Stimulated activated CD4-positive, alpha-beta T cell treated with anti-CD3 and anti-CD28 coated beads, Interleukin-15, amount 100 ng/mL, for 1 hour (primary cell): ENCODE data around the gene GOLGA8Q.
"Not testable (repeated sequence)": the region's sequence is repeated elsewhere in the genome, so short reads cannot be mapped to it uniquely, and the experiment has no call there.

ENCODE experiments used
- DNase-seq, 2 donors: peaks; one replicate each; pipeline ENCODE4 v3.0.0-alpha.2; 2020; ENCODE audit warnings: low read depth in 1 of 2, low spot score in 1 of 2

GOLGA8Q gene, protein sequence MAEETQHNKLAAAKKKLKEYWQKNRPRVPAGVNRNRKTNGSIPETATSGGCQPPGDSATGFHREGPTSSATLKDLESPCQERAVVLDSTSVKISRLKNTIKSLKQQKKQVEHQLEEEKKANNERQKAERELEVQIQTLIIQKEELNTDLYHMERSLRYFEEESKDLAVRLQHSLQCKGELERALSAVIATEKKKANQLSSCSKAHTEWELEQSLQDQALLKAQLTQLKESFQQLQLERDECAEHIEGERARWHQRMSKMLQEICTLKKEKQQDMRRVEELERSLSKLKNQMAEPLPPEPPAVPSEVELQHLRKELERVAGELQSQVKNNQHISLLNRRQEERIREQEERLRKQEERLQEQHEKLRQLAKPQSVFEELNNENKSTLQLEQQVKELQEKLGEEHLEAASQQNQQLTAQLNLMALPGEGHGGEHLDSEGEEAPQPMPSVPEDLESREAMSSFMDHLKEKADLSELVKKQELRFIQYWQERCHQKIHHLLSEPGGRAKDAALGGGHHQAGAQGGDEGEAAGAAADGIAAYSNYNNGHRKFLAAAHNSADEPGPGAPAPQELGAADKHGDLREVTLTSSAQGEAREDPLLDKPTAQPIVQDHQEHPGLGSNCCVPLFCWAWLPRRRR

DNA sequence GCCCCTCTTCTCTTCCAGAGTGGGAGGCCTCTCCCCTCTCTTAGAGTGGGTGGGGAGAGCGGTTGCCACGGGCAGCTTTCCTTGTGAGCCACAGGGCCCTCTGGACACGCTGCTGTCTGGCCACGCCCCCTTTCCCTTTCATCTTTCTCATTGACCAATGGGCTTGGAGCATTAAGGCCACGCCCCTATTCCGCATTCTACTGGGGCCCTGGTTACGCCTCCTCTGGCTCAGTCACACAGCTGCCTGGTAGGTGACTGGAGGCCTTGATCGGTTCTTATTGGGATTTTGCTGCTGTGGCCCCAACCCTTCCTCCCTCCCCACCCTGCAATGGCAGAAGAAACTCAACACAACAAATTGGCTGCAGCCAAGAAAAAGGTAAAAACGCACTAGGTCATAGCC, at the start of gene GOLGA8Q:
Gene GOLGA8Q, plus strand, starts transcription at position 301 of the 400 bp plus-strand sequence. Its CDS starts 28 bp downstream, at position 329.
- not testable (repeated sequence) for DNase-seq

DNA sequence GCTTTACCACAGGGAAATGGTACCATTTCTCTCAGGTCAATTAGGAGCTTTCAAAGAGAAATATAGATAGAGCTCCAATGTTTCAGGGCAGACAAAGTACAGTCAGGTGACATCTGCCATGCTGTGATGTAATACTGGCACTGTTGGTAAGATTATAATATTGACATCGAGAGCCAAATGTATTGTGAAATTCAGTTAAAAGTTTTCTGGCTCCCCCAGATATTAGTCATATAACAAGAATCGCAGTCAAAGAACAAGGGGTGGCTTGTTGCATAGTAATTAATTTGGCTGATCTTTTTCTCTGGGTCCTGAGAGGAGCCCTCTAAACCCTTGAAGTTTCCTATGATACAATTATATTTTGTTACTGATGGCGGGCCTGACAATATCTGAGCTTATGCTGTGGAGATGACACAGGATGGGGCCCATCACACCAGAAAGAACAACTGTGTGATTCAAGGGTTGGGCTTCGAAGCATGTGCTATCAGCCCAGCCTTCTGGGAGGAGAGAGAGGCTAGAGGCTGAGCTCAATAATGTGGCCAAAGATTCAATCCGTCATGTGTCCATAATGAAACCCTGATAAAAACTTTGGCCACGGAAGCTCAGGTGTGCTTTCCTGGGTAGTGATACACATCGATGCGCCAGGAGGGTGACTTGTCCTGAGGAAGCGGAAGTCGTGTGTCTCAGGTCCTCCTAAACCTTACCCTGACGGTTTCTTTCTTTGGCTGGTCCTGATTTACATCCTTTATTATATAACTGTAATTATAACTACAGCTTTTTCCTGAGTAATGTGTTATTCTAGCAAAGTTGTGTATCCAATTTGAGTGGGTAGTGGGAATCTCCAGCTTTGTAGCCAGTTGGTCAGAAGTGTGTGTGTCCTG, 48.7 kb upstream of the GOLGA8Q start:
- not testable (repeated sequence) for DNase-seq

DNA sequence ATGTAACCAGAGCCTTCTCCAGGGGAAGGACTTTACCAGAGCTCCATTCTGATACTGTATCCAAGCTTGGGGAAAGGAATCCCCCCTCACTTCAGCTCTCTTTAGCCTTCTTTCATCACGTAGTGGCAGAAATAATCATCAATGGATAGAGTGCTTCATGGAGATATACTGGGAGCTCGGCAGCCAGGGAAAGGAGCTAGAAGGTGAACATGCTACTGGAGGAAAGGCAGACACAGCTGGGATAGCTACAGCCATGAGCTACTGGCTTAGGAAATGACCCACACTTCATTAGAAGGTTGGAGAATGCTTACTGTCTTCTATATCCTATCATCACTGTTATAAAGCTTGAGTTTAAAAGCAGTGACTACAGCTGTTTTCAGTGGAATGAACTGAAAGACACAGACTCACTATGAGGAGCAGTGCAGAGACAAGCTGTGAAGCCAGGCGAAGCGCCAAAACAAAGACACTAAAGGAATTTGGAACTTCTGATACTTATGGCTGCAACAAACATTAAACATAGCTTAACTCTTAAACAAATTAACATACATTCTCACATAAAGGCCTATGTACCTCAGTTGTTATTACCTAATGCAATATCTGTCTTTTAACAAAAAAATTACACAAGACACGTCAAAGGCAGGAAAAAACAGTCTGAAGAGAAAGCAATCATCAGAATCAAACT, 47.5 kb upstream of the GOLGA8Q start:
- not testable (repeated sequence) for DNase-seq

DNA sequence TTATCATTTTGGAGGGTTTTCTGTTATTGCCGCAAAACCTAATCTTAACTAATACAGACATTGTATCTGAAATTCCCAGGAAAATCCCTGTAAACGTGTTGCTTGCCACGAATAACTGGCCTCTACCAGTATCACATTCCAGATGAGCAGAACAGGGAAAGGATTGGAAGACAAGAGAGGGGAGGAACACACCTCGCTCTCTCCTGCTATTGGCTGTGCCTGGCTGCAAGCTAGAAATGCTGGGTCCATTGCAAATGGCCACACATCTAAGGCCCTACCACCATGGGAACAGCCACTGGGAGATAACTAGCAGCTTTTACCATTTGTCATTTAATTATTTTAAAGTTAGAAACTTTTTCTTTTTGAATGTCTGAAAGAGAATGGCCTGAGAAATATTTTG, 37.3 kb upstream of the GOLGA8Q start:
- DNase-seq = not testable (repeated sequence)

- DNase-seq = not testable (repeated sequence)
Observed at GRCh38 chr15:30523453-30524243, 28.2 kb upstream of the GOLGA8Q start.

GRCh38 chr15:30525912-30526311, 25.9 kb upstream of the GOLGA8Q start:
- DNase-seq = not testable (repeated sequence)

- DNase-seq = not testable (repeated sequence)
Observed at GRCh38 chr15:30529049-30529448, 22.8 kb upstream of the GOLGA8Q start.

- DNase-seq = not testable (repeated sequence)
Observed at GRCh38 chr15:30566949-30567348, 15.1 kb downstream of the GOLGA8Q start.

GRCh38 chr15:30573012-30573491, 21.2 kb downstream of the GOLGA8Q start:
- DNase-seq = not testable (repeated sequence)

DNA sequence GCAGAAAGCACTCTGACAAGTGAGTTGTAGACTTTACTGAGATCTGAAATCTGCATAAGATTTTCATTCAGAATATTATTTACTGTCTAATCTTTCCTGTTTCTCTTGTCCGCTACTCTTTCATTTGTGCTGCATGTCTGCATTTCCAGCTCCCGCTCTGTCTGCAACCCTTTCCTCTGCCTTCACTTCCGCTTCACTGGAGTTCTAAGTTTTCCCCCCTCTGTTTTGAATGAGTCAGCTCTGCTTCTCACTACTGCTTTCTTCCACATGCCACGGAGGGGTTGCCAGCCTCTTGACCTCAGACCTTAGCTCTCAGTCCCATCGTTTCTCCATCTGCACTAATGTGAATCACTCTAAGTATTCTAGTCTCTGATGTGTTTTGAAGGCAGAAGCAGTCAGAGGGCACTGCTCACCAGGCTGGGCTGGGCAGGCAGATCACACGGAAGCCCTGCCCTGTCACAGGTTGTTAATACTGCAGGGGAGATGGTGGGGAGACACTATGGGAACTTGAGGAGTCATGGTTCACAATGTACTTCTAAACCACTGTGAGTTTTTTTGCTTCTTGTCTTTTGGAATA, 27.6 kb downstream of the GOLGA8Q start:
- DNase-seq = not testable (repeated sequence)

DNA sequence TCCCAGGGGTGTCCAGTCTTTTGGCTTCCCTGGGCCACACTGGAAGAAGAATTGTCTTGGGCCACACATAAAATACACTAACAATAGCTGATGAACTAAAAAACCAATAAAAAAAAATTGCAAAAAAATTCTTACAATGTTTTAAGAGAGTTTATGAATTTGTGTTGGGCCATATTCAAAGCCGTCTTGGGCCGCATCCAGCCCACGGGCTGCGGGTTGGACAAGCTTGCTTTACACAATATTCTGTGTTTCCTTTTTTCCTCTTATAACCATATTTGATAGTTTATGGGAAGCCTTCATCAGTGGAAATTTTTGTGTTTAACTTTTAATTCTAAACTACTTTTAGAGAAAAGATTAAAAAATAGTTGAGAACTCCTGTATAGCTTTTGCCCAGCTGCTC, 28.9 kb downstream of the GOLGA8Q start:
- DNase-seq = not testable (repeated sequence)

- not testable (repeated sequence) for DNase-seq
Observed at GRCh38 chr15:30598953-30599352, 47.1 kb downstream of the GOLGA8Q start.

GRCh38 chr15:30603796-30604195, 51.9 kb downstream of the GOLGA8Q start, which contains the start of gene GOLGA8H:
Gene GOLGA8H (plus strand): TSS chr15:30604028. CDS start chr15:30604126, 98 bp downstream.
- not testable (repeated sequence) for DNase-seq
